Stimulated activated CD4-positive, alpha-beta T cell treated with anti-CD3 and anti-CD28 coated beads, Interleukin-2, amount 100 ng/mL, for 24 hours (primary cell): ENCODE data around the gene CHRNB1.

Experiments
- DNase-seq, 2 donors: peaks; one replicate each; pipeline ENCODE4 v3.0.0-alpha.2; 2020

Gene CHRNB1

GRCh38 chr17:7444682-7445618 lies at the start of gene CHRNB1:
CHRNB1 (plus strand) TSS chr17:7445061; CDS start chr17:7445128, 67 bp downstream.
- peak in 1 of 2 donors; percentile 25 for DNase-seq

GRCh38 chr17:7396147-7396546 lies 48.7 kb upstream of the CHRNB1 start:
- no peak for DNase-seq

GRCh38 chr17:7398612-7399011 lies 46.2 kb upstream of the CHRNB1 start:
- no peak for DNase-seq

DNA sequence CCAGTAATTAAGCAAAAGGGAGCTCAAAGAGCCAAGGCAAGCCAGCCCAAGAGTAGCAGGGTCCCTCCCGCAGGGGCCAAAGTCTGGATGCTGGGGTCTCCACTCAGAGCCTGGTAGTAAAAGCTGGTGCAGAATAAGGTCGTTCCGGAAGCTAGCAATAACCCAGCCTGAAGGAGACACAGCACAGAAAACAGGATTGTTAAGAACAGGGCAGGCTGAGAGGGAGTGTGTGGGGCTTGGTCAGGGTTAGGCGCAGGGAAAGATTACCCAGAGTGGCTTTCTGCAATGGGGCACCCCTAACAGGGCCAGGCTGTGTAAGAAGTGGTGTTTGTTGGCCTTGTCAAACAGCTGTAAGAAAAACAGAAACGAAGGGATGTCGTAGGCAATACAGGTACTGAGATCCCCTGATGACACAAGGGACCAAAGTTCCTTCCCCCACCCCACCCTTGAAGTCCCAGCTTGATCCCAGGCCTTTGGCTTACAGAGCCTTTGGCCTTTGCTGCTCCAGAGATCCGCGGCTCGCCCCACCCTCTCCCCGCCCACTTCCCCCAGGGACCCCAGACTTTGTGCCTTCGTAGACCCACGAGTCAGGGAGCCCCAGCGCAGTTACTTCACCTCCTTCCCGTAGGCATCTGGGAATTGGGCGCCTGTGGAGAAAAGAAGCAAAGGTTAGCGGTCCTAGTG lies 41.7 kb upstream of the CHRNB1 start:
- DNase-seq = peak; percentile 27 to 34

DNA sequence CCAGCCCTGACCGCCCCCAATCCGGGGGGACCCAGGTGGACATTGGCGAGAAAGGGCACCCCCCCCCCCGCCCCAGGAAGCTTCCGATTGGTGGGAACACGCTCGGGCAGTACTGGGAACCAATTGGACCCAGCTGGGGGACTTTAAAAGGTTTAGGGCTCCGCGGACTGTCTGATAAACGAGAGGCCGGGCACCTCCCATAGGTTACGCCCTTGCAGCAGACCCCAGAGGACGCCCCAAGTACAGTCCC lies 41.2 kb upstream of the CHRNB1 start:
- no peak for DNase-seq

- peak; percentile 94 to 95 for DNase-seq
Measured at GRCh38 chr17:7403977-7404736, 40.7 kb upstream of the CHRNB1 start, which contains the start of gene TMEM256. TMEM256 (minus strand) TSS chr17:7404097; CDS start chr17:7404084, 13 bp downstream.

DNA sequence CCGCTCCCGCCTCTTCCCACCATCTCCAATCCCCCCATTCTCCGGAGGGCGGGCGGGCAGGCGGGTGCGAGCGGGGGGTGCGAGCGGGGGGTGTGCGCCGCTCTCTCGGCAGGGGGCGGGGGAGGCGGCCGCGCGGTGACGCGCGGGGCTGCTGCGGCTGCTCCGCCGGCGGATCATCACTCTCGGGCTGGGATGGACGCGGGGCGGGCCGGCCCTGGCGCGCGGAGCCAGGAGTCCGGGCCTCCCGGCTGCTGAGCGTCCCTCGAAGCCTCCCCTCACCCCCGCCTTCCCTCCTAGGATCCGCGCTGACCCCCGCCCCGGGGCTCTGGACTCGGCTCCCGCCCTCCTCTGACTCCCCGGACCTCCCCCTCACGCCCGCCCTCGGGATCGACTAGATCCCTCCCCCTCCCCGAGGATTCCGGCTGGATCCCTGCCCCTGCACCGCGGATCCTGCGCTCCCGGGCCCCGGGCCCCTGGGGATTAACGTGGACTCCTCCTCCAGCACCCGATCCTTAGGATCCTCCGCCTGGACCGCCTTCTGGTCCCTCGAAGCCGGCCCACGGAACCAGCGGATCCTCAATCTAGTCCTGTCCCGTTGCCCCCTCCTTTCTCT lies 40.0 kb upstream of the CHRNB1 start:
- DNase-seq = peak in 1 of 2 donors; percentile 68

DNA sequence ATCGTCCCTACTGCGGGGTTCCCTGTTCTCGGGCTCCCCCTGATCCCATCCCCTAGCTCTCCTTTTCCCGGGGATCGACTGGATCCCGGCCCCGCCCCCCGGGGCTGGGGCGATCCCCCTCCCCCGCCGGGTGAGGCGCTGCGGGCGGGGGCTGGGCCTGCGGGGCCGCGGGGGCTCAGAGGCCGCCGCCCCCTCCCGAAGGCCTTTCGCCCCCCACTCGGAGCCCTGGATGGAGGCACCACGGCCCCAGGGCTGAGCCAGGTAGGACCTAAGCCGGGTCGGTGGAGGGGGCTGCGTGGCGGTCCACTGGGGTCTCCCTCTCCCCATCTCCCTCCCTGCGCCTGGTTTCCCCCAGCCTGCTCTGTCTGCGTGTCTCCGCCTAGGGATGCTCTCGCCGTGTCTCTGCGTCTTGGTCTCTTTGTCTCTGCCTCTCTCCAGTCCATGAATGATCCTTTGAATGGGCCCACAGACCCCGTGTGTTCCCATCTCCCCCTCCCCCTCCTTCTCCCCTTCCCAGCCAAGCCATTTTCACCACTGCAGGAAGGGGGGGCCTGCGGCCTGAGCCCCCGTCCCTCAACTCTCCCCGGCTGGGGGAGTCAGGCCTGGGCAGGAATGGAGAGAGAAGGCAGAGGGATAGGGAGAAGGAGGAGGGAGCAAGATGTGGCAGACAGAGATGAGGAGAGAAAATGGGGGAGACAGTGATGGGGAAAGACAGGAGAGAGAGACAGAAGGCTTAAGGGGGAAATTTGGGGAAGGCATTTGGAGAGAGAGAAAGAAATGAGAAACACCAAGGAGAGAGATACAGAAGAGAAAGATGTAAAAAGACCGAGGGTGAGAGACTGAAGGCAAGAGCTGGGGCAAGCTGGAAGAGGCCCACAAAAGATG lies 39.3 kb upstream of the CHRNB1 start:
- no peak for DNase-seq

DNA sequence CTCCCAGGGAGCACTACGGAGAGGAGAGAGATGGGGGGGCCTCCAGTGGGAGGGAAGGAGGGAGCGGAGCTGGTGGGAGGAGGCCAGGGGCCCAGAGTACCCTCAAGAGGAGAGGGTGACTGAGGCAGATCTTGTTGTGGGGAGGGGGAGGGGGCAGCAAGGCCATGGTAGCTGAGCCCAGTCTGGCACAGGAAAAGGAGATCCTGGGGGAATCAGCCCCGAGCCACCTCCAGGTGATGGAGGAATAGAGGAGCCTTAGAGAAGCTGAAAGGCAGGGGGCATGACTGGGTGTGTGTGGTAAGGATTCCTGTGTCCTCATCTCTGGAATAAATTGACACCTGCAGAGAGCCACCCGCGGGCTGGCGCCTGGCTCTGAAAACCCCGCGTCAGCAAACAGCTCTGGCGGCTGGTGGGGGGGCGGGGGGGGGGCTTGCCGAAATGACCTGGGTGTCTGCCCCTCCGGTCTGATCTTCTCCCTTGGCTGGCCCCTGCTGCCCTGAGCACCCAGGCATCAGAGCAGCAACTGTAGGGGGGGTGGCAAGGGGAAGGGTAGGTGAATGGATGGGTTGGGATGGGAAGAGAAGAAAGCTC lies 38.5 kb upstream of the CHRNB1 start:
- DNase-seq = no peak

DNA sequence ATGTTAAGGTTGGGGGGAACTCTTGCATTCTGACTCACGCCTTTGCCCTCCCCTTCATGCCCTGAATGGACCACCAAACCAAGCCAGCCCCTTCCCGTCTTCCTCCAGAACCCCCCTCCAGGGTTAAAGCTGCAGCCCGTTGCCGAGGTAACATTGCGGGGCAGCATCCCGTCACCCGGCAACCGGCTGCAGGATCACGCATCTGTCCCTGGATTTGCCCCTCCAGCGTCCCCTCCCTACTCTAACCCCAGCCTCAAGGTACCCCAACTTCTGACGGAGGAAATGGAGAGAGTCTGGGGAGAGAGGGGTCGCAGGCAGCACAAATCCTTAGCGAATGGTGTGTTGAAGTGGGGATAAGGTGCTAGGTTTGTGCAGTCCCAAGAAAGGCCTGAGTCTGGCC lies 37.8 kb upstream of the CHRNB1 start:
- no peak for DNase-seq

DNA sequence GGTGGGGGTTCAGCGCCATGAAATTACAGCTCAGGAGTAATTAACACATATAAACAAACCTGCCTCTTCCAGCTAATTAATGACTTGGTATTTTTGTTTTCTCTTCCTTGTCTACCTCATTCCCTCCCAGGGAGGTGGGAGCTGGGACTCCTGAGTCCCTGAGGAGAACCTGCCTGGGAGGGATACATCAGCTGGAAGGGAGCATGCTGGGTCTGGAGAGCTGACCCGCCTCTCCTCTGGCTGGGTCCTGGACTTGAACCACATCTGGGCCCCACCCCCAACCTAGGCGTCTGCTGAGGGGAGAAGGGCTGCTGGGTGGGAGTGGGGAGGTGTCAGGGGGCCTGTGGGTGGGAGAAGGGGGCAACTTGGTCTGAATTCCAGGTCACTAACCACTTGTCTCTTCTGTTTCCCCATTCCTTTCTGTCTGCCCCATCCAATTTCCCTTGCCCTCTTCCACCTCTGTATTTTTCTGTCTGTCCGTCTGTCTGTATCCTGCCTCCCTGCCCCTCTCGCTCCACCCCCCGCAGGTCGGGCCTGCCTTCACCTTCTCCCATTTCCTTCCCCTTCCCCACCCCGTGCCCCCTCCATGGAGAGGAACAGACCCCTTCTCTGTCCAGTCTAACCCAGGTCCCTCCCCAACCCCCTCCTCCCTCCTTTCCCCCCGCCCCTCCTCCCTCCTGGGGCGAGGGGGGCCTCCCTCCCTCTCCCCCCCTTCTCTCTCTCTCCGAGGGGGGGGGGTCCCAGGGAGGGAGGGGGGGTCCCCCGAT lies 37.2 kb upstream of the CHRNB1 start, which contains the start of gene NLGN2:
Gene NLGN2, plus strand, starts transcription at position 361 of the 767 bp plus-strand sequence. CDS start 411 bp downstream, outside the sequence.
- DNase-seq = no peak

- DNase-seq = peak in 1 of 2 donors; percentile 25
Measured at GRCh38 chr17:7408252-7408727, 36.6 kb upstream of the CHRNB1 start.

- no peak for DNase-seq
Measured at GRCh38 chr17:7408863-7409262, 36.0 kb upstream of the CHRNB1 start.

DNA sequence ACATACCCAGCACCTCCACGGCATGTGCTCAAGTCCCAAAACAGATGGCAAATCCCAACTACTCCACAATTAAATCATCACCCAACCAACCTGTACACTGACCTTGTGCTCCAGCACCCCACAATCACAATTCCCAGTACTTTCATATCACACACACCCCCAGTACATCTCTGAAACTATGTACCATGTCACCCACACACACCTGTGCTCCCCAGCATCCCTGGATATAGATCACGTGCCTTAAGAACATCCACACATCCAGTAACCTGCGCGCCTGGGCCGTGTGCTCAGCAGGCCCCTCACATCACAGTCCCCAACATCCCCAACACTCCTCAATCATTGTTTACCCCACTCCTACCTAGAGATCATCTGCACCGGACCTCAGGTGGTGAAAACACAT lies 35.1 kb upstream of the CHRNB1 start:
- DNase-seq = no peak

GRCh38 chr17:7410634-7411426 lies 34.0 kb upstream of the CHRNB1 start:
- DNase-seq = no peak

DNA sequence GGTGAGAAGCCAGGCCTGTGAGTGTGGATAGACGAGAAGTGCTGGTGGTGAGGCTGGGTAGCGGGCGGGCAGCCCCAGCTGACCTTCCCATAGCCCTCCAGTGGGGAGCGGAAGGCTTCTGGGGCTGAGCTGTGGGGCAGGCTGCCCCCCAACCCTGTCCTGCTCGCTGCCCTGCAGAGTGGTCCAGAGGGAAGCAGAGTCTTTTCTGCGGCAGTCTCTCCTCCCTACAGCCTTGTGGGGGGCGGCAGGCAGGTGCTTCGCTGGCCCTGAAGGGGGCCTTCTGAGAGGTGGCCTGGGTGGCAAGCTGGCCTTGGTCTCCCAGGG lies 33.5 kb upstream of the CHRNB1 start:
- DNase-seq = no peak

- DNase-seq = no peak
Measured at GRCh38 chr17:7413346-7413985, 31.4 kb upstream of the CHRNB1 start.

- DNase-seq = no peak
Measured at GRCh38 chr17:7414837-7415236, 30.0 kb upstream of the CHRNB1 start.

GRCh38 chr17:7415784-7416183 lies 29.1 kb upstream of the CHRNB1 start:
- no peak for DNase-seq
